NCI-H1436 treated with DMSO at 0.1 percent for 48 hours (cell line): ENCODE measurements around the gene ASPHD1.
"Not testable (repeated sequence)": the region's sequence is repeated elsewhere in the genome, so short reads cannot be mapped to it uniquely, and the experiment has no call there.

Source experiments
- DNase-seq: peaks from one replicate; lab custom pipeline; 2025; lab: John Stamatoyannopoulos, UW

ASPHD1 gene, protein sequence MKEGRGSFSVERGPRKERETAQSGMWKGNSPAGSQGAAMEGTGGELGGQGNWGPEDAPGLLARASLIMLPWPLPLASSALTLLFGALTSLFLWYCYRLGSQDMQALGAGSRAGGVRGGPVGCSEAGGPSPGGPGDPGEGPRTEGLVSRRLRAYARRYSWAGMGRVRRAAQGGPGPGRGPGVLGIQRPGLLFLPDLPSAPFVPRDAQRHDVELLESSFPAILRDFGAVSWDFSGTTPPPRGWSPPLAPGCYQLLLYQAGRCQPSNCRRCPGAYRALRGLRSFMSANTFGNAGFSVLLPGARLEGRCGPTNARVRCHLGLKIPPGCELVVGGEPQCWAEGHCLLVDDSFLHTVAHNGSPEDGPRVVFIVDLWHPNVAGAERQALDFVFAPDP

DNA sequence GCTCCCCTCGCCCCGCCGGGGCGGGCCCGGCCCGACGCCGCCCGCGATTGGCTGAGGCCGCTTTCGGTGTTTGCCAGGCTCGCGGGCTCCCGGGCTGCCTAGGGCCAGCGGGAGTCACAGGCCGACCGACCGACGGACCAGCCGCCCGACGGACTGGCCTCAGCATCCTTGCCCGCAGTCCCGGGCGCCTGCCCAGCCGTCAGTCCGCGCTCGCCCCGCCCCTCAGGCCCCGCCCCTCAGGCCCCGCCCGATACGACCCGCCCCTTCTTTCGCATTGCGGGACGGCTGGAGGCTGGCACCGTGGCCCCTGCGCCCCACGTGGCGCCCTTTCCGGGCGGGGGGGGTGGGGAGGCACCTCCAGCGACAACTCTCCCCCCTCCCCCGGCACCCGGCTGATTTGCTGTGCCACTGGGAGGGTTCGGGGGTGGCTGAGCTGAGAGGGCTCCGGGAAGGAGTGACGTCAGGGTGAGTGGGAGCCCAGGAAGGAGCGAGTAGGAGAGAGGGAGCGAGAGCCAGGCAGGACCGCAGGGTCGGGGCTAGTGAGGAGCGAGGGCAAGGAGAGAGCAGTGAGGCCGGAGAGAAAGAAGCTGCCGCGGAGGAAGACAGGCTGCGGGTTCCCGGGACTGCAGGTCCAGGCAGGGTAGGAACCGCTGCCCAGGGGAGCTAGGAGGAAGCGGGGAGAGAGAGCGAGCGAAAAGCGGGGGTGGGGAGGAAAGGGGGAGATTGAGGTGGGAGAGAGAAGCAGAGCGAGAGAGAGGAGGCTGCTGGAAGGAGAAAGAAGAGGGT lies at the start of gene ASPHD1:
TSS of gene ASPHD1 (plus strand) at position 387 of the 786 bp plus-strand sequence. CDS start 484 bp downstream, outside the sequence.
- DNase-seq, result no peak

DNA sequence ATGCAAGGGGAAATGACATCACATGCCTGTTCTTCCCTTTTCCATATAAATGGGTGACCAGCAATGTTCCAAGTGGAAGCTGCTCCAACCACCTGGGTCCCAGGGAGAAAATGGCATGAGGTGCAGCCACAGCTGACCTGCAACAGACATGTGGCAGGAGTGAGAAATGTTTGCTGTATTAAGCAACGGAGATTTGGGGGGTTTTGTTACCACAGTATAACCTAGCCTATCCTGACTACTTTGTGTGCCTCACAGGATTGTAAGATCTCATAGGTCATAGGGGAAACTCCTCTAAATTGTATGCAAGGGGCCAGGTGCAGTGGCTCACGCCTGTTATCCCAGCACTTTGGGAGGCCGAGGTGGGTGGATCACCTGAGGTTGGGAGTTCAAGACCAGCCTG lies 49.3 kb upstream of the ASPHD1 start:
- DNase-seq, result no peak

DNA sequence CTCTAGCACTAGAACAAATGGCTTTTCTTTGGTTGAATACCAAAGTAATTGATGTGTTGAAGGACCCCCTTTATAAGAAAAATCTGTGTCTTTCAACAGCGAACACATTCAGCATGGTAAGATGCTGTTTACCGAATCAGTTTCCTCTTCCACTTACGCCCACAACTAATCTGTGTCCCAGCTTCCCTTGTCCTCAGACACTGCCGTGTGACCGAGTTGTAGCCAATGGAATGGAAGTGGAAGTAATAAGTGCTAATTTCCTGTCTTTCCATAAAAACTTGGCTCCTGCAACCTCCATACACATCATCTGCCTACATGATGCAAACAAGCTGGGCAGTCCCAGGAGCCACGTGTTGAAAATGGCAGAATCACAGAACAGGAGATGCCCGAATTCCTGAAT lies 47.6 kb upstream of the ASPHD1 start:
- no peak for DNase-seq

- no peak for DNase-seq
These were observed 45.7 kb upstream of the ASPHD1 start for GRCh38 chr16:29854520-29855100.

GRCh38 chr16:29857133-29857760 lies 43.0 kb upstream of the ASPHD1 start:
- no peak for DNase-seq

GRCh38 chr16:29858149-29858849 lies 42.0 kb upstream of the ASPHD1 start:
- no peak for DNase-seq

- DNase-seq, result no peak
These were observed 41.3 kb upstream of the ASPHD1 start for GRCh38 chr16:29858974-29859373.

DNA sequence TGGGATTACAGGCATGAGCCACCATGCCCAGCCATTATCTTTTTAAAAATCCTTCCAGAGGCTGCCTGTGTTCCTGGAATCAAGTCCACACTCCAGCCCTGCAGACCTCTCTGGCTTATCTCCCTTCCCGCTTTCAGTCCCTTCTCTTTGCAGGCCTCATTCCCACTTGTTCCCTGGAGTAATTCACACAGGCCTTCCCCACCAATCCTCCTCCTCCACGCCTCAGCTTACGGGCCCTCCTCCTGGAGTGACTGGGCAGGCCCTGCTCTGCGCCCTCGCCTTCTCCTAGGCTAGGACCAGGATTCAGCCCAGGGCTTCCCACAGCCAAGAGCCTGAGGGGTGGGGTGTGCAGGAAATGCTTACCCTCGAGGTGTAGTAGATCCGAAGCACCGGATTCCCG lies 40.1 kb upstream of the ASPHD1 start:
- no peak for DNase-seq

DNA sequence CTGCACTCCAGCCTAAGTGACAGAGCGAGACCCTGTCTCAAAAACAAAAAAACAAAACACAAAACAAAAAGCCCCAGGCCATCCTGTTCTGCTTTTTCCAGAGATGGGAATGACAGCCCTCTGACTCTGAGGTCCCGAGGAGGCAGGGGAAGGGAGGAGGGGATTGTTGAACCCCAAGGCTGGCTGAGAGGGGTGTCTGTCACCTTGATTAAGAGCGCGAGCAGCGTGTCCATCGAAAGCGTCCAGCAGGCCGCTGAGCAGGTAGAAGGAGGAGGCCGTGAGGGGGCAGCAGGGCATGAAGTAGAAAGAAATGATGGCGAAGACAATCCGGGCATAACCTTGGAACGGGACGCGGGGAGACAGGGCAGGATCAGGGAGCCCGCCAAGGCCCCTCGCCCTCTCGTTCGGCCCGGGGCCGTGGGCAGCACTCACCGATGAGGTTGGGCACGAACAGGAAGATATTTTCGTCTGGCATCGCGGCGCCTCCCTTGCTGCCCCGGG lies 37.9 kb upstream of the ASPHD1 start:
- no peak for DNase-seq

- DNase-seq, result peak; percentile 77
These were observed 37.2 kb upstream of the ASPHD1 start, which contains the start of gene CDIPT for GRCh38 chr16:29862884-29863668. Gene CDIPT (minus strand): TSS chr16:29863226. CDS start chr16:29862857, 369 bp downstream.

DNA sequence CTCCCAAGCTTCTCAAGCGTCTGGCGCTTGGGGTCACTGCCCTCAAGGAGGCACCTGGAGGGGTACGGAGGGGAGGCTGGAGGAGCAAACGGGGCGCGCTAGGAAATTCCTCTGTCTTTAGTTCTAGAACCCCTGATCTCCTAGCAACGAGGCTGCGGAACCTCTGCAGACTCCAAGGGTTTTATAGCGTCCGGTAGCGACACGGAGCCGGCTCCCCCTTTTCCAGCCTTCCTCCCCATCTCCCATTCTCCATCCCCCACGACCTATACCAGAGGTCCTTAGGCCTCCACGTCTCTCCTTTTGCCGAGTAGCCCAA lies 36.7 kb upstream of the ASPHD1 start:
- no peak for DNase-seq

- DNase-seq, result no peak
These were observed 36.1 kb upstream of the ASPHD1 start for GRCh38 chr16:29864205-29864604.

DNA sequence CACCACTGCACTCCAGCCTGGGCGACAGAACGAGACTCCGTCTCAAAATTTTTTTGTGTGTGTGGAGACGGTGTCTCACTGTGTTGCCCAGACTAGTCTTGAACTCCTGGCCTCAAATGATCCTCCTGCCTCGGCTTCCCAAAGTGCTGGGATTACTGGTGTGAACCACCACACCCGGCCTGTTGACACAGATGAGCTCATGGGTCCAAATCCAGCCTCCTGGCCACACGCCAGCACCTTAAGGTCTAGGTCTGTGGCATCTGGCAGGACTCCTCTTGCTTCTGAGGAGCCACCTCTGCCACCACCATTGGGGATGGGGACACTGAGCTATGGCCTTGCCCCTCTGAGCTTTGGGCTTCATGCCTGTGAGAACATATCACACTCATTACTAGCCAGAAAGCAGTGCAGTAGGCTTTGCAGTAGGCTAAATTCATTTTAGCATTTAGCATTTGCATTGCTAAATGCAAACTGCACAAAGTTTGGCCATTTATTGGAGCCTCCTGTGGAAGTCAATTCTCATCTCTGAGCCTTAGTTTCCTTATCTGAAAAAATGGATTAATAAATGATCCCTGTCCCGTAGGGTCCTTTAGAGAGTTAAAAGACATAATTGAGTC lies 31.8 kb upstream of the ASPHD1 start:
- no peak for DNase-seq

DNA sequence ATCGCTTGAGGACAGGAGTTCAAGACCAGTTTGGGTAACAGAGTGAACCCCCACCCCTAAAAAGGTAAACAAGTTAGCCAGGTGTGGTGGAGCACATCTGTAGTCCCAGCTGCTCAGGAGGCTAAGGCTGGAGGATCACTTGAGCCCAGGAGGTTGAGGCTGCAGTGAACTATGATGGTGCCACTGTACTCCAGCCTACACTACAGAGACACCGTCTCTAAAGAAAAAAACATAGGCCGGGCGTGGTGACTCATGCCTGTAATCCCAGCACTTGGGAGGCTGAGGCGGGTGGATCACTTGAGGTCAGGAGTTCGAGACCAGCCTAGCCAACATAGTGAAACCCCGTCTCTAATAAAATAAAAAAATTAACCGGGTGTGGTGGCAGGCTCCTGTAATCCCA lies 31.2 kb upstream of the ASPHD1 start:
- DNase-seq, result not testable (repeated sequence)

DNA sequence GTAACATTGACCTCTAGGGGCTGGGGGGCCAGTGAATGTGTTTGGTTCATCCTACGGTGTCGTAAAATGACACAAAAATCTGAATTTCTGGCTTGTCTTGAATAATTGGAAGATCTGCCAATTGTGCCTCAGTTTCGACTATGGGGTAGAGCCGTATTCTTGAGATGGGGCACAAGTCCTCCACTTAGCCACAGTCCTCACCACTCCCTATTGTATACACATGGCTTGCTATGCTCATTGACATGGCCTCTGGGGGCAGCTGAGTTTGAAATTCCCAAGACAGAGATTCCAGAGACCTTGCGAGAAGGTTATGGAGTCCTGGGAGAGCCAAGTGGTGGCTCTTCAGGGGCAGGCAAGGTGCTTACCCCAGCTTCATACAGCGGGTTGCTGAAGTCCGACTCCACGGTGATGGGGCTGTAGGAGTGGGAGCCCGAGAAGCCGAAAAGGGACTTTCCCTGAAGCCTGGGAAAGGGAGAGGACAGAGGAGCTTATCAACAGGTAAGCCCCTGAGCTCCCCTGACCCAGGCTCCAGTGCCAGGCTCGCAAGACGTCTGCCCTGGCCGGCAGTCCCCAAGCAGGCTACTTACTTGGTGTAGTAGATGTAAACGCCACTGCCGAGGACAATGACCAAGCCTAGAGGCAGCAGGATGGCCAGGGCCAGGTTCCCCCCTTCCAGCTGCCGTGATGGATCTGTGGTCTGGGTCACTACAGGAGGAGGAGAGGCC lies 28.3 kb upstream of the ASPHD1 start:
- DNase-seq, result no peak

DNA sequence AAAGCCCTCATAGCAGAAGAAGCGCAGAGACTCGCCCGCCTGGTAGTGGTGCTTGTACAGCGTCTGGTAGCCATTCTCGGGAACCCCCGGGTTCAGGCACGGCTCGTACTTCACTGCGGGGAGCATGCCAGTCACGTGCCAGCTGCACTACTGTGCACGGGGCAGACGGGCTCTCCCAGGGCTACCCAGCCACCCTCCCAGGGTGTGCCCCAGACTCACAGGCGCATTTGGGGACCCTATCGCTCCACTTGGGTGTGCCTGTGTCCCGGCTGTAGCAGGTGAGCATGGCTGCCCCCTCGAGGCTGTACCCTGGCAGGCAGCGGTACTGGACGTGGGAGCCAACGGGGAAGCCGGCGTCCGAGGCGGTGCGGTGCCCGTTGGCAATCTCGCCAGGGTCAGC lies 27.0 kb upstream of the ASPHD1 start:
- no peak for DNase-seq

DNA sequence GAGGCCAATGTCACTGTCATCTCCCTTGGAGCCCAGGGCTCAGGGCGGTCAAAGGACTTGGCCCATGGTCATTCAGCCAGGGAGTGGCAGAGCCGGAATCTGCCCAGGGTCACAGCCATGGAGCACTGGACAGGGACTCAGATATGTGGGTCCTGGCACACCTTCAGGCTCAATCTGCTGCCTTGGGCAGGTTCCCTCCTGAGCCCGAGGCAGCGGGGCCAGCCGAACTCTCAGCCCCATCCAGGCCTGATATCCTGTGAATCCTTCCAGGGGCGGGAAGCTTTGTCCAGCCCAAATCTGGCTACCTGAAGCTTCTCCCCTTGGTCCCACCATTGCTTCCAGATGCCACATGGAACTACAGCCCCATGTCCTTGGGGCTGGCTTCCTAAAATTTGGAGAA lies 25.1 kb upstream of the ASPHD1 start:
- no peak for DNase-seq

- DNase-seq, result no peak
These were observed 24.1 kb upstream of the ASPHD1 start for GRCh38 chr16:29876217-29876593.

- no peak for DNase-seq
These were observed 23.6 kb upstream of the ASPHD1 start for GRCh38 chr16:29876594-29877249.
